HG03558 (cell line): ENCODE measurements around the gene TRPM4.
"Not testable (repeated sequence)": the region's sequence is repeated elsewhere in the genome, so short reads cannot be mapped to it uniquely, and the experiment has no call there.

Experiments used
- ATAC-seq: cut with Tn5 transposase; IDR thresholded peaks from one replicate; pipeline ENCODE4 v1.9.1; 2021; ENCODE audit warnings: moderate number of reproducible peaks; ENCODE audit not compliant: unreplicated experiment; ENCODE audit errors: extremely low read depth

Gene TRPM4

DNA sequence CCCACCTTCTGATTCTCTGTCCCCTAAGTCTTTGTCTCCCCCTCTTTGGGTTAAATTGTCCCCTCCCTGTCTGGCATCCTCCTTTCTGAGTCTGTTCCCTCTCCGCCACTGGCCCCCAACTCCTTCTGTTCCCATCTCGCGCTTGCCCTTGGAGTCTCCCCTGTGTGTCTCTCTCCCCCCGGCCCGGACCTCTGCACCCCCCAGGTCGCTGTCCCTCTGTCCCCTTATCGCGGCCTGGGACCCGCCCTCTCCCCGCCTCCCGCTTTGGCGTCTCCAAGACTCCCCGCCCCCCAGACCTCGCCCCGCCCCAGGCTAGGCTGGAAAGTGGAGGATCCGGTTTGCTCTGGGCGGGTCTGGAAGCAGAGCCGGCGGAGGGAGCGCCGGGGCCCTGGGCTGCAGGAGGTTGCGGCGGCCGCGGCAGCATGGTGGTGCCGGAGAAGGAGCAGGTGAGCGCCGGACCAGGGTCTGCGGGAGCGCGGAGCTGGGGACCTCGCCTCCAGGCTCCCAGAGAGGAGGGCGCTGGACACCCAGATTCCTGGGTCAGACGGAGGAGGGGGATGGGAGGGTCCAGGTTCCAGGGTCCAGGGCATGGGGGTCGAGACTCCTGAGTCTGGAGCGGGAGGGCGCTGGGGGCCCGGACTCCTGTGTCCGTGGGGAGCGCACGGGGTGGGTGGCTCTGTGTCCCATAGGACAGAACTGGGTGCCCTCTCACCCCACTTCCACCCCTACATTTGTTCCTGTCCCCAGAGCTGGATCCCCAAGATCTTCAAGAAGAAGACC lies at the start of gene TRPM4:
TRPM4 (plus strand) TSS at position 348 of the 780 bp plus-strand sequence; CDS start at position 423, 75 bp downstream.
- ATAC-seq = no peak

- ATAC-seq = no peak
Observed at GRCh38 chr19:49109051-49109450, 48.5 kb upstream of the TRPM4 start.

GRCh38 chr19:49109569-49110233 lies 47.9 kb upstream of the TRPM4 start:
- ATAC-seq = no peak

DNA sequence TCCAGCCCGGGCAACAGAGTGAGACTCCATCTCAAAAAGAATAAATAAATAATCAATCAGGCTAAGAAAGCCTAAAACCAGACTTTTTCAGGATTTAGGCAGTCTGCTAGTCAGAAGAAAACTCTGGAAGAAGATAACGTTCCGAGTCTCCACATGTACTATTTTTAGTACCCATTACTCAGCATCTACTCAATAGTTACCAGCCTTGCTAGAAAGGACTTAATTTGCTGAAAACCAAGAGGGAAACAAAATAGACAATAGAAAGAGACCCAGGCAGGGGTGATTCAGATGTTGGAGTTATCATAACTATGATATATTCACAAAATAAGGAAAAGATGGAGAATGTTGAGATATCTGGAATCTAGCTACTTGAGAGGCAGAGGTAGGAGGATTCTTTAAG lies 47.0 kb upstream of the TRPM4 start:
- no peak for ATAC-seq

GRCh38 chr19:49111218-49111998 lies 46.2 kb upstream of the TRPM4 start:
- no peak for ATAC-seq

DNA sequence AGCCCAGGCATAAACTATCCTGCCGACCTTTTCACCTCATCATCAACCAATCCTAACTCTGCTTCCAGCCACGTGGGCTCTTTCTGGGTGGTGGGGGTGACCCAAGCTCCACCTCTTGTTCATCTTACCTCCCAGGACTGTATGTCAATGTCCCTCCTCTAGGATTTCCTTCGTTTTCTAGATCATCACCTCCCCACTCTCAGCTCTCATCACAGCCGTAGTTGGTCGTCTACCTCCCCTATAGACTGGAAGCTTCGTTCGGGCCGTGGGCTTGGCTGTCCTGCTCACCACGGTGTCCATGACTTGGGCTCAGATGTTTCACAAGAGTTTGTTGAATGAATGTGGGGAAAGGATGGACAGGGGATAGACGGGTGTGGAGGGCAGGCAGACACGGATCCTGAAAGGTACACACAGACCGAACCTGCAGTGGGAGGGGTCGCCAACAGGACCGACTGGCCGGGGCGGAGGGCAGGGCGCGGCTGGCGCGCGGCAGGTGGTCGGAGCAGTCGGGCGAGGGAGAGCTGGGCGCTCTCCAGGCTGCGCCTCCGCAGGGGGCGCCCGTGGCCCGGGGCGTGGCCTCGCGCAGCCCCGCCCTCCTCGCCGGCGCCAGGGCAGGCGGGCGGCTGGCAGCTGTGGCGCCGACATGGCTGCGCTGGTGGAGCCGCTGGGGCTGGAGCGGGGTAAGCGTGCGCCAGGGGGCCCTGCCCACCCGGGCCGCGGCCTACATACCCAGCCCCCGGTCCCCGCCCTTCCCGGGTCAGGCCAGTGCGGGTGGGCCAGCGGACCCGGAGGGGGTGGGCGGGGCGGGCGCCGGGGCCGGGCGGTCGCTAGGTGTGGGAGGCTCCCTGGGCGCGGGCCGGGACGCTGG lies 43.6 kb upstream of the TRPM4 start, which contains the start of gene LIN7B:
LIN7B (plus strand) TSS at position 609 of the 868 bp plus-strand sequence; CDS start at position 644, 35 bp downstream.
- no peak for ATAC-seq

DNA sequence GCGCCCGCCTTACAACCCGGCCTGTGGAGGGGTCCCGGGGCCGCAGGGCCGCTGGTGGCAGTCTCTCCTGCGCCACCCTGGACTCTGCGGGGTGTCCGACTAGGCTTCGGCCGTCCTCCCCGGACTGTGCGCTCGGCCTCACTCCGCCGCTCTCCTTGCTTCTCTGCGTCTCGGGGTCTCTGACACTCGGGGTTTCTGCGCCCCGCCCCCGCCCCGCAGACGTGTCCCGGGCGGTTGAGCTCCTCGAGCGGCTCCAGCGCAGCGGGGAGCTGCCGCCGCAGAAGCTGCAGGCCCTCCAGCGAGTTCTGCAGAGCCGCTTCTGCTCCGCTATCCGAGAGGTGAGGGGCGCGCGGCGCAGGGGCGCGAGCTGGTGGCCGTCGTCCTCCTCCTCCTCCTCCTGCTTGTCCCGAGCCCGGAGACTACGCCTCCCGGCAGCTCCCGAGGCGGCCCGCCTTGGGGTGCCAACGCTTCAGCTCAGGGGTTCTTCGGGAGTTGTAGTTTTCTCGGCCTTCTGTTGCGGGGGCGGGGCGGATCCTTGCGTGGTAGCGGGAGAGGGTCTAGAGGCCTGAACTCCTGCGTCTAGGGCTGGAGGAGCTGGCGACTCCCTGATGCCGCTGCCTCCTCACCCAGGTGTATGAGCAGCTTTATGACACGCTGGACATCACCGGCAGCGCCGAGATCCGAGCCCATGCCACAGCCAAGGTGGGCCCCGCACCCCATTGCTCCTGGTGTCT lies 42.8 kb upstream of the TRPM4 start:
- ATAC-seq = no peak

GRCh38 chr19:49116544-49116943 lies 41.0 kb upstream of the TRPM4 start:
- ATAC-seq = no peak

DNA sequence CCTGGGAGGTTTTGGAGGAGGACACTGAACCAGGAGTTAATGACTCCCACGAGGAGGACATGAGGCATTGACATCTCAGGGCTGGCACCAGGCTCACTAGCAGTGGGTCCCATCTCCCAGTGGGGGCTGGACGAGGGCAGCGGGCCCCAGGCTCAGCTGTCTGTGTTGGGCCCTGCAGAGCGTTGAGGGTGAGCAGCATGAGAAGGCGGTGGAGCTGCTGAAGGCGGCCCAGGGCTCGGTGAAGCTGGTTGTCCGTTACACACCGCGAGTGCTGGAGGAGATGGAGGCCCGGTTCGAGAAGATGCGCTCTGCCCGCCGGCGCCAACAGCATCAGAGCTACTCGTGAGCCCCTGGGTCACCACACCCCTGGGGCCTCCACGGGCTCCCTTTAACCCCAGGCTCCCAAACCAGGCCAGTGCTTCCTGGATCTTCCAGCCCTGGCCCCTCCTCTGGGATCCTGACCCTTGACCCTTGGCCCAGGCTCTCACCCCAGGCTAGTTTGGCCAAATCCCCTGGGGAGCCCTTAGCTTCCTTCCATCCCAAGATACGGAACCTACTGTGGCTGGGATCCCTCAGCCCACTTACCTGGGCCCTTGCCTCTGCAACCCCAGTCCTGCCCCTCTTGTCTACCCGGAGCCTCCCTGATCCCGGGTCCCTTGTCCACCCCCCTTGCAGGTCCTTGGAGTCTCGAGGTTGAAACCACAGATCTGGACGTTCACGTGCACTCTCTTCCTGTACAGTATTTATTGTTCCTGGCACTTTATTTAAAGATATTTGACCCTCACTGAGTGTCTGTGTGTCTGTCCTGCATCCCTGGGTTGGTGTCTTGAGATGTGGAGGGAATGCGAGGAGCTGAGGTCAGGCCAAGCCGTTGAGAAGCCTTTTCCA lies 39.7 kb upstream of the TRPM4 start:
- no peak for ATAC-seq

DNA sequence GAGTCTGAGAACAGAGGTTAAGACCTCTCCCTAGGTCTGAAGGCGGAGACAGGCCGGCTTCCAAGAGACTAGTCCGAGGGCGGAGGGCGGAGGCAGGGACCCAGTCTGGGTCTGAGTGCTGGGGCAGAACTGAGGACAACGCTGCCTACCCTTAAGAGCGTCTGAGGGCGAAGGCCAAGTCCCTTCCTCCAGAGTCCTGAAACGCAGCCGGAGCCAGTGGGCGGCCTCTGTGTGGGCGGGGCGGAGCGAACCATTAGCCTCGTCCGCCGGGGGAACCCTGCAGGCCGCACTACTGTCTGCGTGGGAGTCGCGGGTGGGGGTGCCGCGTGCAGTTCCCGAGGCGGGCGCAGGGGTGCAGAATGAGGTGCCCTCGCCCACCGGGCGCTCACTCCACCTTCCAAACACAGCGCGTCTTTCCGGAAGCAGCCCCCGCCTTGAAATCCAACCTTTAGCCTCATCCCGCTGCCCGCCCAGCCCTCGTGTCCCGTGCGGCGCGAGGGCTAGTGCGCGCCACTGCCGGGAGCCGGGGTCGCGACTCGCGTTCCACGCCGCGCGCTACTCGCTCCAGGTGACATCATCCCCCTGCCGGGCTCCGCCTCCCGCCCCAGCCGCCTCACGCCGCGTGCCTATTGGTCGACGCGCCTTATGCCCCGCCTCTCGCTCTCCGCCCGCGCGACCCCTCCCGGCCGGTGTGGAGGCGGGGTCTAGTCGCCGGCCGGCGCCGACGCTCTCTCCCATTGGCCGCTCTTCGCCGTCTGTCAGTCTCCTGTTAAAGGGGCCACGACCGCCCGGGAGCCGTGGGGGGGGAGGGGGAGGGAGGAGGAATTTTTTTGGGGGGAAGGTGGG lies 38.8 kb upstream of the TRPM4 start, which contains the start of gene C19orf73:
C19orf73 (minus strand) TSS at position 579 of the 846 bp plus-strand sequence; CDS start at position 458, 121 bp downstream.
- peak; percentile 59 for ATAC-seq

GRCh38 chr19:49119411-49120324 lies 37.9 kb upstream of the TRPM4 start, which contains the start of gene PPFIA3:
Gene PPFIA3 (plus strand): TSS chr19:49119544. CDS start chr19:49127874, 8,330 bp downstream.
- ATAC-seq = no peak

DNA sequence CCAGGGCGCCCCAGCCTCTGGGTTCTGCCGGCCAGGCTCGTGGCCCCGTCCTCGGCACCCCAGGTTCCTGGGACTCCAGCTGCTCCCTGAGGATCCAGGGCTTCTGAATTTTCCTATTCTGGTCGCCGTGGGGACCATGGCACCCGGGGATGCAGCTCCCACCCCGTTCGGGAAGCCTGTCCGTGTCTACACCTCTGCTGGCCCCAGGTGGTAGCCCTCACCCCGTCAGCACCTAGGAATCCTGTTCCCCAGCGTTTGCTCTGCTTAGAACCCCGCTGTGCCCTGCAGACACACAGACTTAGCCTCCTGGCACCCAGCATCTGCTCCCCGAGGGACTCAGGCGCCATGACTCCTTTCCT lies 37.3 kb upstream of the TRPM4 start:
- ATAC-seq = no peak

GRCh38 chr19:49120868-49121267 lies 36.7 kb upstream of the TRPM4 start:
- no peak for ATAC-seq

DNA sequence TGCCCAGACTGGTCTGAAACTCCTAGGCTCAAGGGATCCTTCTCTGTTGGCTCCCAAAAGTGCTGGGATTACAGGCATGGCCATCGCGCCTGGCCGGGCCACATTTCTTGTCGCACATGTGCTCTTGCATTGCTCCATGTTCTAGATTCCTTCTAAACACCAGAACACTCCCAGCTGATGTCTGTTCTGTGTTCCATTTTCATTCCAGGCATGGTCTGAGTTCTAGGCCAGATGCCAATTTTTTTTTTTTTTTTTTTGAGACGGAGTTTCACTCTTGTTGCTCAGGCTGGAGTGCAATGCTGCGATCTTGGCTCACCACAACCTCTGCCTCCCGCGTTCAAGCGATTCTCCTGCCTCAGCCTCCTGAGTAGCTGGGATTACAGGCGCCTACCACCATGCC lies 35.8 kb upstream of the TRPM4 start:
- not testable (repeated sequence) for ATAC-seq

- not testable (repeated sequence) for ATAC-seq
Observed at GRCh38 chr19:49123285-49123684, 34.3 kb upstream of the TRPM4 start.

DNA sequence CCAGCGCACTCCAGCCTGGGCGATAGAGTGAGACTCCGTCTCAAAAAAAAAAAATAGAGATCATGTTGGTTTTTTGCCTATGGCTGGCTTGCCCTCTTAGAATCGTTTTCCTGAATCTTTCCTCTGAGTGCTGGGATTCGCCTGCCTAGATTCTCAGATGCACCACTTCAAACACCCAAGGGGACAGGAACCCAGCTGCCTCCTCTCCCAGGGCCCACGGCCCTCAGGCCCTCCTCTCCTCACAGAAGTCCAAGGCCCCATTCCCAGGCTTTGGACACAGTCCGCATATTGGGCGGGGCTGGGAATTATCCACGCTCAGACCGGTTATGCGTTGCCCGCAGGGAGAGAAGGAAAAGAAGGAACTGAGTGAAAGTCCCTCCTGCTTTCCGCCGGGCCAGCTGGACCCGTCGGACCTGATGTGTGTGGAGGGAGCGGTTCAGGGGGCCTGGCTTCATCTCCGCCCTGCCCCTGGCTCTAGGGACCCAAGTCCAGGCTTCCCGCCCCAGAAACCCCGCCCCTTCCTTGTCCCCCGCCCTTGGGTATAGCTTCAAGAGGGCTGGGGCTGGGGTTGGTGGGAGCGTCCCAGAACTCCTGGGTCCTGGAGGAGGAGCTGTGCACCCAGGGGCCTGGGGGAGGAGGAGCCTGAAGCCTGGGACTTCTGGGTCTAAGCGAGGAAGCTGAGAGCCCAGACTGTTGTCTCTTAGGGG lies 32.4 kb upstream of the TRPM4 start:
- no peak for ATAC-seq
